K562 treated with DMSO at 1 percent for 12 hours (cell line): Measurements from ENCODE around the gene ACTBL2. TPM values are rescaled to one million over a fixed set of nuclear protein-coding genes. Genes with fewer than 3 reads are reported as not detected.

Experiments used
- total RNA-seq: library from RNA; unstranded; fragments of 300-600 nt; gene quantifications from 2 replicates; pipeline ENCODE4 v1.2.3, GENCODE V29; 2022; ENCODE audit not compliant: insufficient read depth

The ACTBL2 gene
- not detected in 2 replicates for total RNA-seq

DNA sequence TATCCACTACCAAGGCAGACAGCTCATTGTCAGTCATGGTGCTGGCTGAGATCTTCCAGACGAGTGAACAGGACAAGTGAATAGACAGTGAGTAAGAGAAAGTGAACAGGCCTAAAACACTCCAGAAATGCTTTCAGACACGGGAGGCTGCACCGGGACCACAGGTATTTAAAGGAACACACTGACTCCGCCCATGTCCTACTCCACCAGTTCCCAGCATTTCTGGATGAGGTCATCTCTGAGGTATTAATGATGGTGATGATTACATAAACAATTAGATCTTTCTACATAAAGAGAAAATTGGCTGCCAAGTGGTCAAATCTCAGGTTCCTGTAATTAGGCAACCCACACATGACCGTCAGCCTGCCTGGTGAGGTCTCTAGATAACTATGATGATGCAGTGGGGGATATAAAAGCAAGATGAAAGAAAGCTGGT, at the start of gene ACTBL2:
TSS of gene ACTBL2 (minus strand) at position 141 of the 436 bp plus-strand sequence. CDS start at position 37, 104 bp downstream.

